ENCODE data around the gene ENTPD6.

ENTPD6 gene

DNA sequence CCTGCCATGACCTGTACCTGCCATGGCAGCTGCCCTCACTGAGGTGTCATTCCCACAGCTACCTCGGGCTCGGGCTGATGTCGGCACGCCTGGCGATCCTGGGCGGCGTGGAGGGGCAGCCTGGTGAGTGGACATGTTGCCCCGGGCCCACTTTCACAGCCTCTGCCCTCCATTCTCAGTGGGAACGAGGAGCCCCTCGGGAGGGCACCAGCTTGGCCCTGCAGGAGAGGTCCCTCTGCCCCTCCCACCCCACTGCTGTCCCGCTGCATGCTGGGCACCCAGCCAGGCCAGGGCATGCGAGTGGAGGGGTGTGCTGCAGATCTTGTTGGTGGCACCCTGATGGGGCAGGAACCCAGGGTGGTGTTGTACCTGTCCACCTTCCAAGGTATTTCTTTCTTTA is 23.0 kb downstream of the ENTPD6 start:
- H3K4me3 ChIP-seq (ENCODE audit: low read depth, low read length): no peak overlapping the region
- no peak for DNase-seq (ENCODE audit: low read depth, low spot score)
- in situ Hi-C loops (cut with HindIII; ENCODE audit: low sequenced_read_pairs): no loop called here
- TF ChIP-seq, protein P1, sequence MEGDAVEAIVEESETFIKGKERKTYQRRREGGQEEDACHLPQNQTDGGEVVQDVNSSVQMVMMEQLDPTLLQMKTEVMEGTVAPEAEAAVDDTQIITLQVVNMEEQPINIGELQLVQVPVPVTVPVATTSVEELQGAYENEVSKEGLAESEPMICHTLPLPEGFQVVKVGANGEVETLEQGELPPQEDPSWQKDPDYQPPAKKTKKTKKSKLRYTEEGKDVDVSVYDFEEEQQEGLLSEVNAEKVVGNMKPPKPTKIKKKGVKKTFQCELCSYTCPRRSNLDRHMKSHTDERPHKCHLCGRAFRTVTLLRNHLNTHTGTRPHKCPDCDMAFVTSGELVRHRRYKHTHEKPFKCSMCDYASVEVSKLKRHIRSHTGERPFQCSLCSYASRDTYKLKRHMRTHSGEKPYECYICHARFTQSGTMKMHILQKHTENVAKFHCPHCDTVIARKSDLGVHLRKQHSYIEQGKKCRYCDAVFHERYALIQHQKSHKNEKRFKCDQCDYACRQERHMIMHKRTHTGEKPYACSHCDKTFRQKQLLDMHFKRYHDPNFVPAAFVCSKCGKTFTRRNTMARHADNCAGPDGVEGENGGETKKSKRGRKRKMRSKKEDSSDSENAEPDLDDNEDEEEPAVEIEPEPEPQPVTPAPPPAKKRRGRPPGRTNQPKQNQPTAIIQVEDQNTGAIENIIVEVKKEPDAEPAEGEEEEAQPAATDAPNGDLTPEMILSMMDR (IDR thresholded peaks at IDR 0.05; ENCODE audit: low read depth, low read length): no peak

DNA sequence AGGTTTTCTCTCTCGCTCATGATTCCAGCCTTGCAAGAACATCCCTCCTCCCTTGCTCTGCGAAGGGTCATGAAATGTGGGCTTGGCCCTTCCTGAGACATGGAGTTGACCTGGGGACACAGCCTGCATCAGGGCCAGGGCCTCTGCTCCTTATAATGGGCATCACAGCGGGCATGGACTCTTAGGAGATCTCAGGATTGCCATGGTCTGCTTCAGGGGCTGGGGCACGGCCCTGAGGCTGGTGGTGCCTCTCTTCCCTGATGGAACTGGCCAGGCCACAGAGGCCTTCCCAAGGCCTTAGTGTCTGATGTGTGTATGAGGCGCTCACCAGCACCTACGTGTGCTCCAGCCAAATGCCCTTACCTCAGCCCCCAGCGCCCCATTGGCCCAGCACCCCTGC is 23.9 kb downstream of the ENTPD6 start:
- TF ChIP-seq, protein P1 (IDR thresholded peaks at IDR 0.05; ENCODE audit: low read depth, low read length): no peak
- H3K4me3 ChIP-seq (ENCODE audit: low read depth, low read length): no peak overlapping the region
- DNase-seq (ENCODE audit: low read depth, low spot score): no peak
- in situ Hi-C loops (cut with HindIII; ENCODE audit: low sequenced_read_pairs): no loop called here

DNA sequence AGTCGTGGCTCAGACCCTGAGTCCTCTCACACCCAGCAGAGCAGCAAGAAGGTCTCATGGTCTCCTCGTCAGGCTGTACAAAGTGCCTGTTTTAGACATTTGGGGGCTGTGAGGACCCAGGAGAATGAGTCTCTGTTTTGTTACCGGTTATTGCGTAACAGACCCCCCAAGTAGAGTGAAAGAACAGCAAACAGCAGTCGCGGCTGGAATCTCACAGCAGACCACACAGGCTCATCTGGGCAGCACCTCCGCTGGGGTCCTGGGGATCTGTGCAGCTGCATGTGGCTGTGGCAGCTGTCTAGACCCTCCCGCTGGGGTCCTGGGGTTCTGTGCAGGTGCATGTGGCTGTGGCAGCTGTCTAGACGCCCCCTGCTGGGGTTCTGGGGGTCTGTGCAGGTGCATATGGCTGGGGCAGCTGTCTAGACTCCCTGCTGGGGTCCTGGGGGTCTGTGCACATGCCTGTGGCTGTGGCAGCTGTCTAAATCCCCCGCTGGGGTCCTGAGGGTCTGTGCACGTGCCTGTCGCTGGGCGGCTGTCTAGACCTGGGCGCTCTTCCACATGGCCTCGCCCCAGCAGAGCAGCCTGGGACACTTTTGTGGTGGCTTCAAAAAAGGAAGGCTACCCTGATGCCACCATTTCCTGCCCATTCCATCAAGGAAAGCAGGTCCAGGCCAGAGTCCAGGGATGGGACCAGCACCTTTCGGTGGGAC is 24.7 kb downstream of the ENTPD6 start:
- in situ Hi-C loops (cut with HindIII; ENCODE audit: low sequenced_read_pairs): no loop called here
- no peak overlapping the region for H3K4me3 ChIP-seq (ENCODE audit: low read depth, low read length)
- peak; percentile 70 for DNase-seq (ENCODE audit: low read depth, low spot score)
- TF ChIP-seq, protein P1 (IDR thresholded peaks at IDR 0.05; ENCODE audit: low read depth, low read length): no peak

DNA sequence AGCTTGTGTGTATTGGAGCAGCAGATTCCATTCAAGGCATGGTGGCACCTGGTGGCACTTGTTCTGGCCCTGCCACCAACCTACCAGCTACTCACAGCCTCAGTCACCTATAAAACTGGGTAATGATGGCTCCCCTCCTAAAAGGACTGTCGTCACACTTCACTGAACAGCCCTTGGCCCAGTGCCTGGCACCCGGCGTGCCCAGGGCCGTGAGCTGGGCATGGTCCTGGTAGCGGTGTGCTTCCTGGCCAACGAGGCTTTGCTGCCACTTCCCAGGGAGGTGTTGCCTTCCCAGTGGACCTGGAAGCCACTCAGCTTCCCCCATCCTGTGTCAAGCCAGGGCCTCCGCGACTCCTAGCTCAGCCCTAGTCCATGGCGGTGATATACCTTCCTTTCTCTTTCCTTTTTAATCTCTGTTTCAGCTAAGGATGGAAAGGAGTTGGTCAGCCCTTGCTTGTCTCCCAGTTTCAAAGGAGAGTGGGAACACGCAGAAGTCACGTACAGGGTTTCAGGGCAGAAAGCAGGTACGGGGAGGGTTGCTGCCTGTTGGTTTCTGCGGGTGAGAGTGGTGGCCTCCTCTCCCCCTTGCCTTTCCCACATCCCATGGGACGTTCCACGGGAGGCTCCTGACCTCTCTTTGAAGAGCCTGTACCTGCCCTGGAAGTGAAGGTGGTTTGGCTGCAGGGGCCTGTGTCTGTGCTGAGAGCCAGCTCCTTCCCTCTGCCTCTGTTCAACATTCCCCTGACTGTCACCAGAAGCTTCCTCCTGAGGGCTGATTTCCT is 25.5 kb downstream of the ENTPD6 start:
- DNase-seq (ENCODE audit: low read depth, low spot score): no peak
- TF ChIP-seq, protein P1 (IDR thresholded peaks at IDR 0.05; ENCODE audit: low read depth, low read length): no peak
- in situ Hi-C loops (cut with HindIII; ENCODE audit: low sequenced_read_pairs): no loop called here
- H3K4me3 ChIP-seq (ENCODE audit: low read depth, low read length): no peak overlapping the region

DNA sequence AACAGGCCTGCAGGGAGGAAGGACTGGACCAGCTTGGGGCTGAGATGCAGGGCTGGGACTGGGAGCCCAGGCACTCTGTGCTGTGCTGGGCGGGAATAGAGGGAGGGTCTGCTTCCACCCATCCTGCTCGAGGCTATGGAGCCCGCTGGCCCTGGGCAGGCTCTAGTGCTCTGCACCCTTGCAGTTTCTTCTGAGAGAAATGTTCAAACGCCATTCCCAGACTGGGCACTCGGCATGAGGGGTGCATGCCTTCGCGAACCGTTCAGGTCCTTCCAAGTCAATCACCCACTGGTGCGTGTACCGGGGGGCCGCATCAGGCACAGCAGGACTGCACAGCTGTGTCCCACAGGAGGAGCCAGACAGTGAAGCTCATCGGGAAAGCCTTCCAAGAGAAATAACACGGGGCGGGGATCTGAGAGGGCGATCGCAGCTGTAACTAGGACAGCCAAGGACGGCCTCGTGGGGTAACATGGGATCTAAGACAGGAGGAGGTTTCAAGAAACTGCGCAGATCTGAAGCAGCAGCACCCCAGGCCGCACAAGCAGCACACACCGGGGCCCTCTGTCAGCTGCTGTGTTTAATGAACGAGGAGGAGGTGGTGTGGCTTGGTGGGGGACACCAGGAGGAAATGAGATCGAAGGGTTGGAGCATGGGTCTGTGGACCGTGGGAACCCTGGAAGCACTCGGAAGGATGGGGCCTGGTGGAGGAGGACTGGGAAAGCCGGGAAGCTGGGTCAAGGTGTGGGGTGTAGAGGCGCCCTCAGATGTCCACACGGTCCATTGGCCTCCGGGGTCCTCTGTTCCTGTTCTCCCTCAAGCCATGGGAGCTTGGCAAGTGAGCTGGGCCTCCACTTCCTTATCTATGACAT is 26.3 kb downstream of the ENTPD6 start:
- no peak overlapping the region for H3K4me3 ChIP-seq (ENCODE audit: low read depth, low read length)
- TF ChIP-seq, protein P1 (IDR thresholded peaks at IDR 0.05; ENCODE audit: low read depth, low read length): no peak
- in situ Hi-C loops (cut with HindIII; ENCODE audit: low sequenced_read_pairs): no loop called here
- DNase-seq (ENCODE audit: low read depth, low spot score): no peak

DNA sequence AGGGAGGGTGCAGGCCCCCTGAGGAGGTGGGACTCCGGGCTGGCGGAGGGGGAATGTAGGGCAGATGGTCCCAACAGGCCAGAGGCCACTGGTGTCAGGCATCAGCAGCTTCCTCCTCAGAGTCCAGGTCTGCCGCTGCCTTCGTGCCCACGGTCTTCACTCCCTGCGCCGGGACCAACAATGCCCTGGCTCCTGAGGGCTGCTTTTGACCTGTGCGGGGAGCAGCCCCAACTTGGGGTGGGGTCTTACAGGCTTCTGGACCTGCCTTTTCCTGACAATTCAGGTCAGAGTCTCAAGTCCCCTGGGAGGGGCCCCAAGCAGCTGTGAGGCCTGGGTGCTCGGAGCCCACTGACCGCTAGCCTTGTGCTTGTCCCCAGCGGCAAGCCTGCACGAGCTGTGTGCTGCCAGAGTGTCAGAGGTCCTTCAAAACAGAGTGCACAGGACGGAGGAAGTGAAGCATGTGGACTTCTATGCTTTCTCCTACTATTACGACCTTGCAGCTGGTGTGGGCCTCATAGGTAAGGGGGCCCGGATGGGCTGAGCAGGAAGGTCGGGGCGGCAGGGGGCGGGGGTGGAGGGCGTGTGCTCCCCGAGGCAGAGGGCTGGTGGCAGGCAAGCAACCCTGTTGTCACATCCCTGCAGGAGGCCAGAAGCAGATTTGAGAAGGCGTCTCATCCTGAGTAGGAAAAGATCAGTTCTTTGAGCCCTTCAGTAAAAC is 27.1 kb downstream of the ENTPD6 start:
- no peak for DNase-seq (ENCODE audit: low read depth, low spot score)
- TF ChIP-seq, protein P1 (IDR thresholded peaks at IDR 0.05; ENCODE audit: low read depth, low read length): no peak
- H3K4me3 ChIP-seq (ENCODE audit: low read depth, low read length): no peak overlapping the region
- in situ Hi-C loops (cut with HindIII; ENCODE audit: low sequenced_read_pairs): no loop called here

Data from astrocyte of the spinal cord (primary cell).